H1 (cell line): ENCODE measurements around the gene GBE1. TPM values are rescaled to one million over a fixed set of nuclear protein-coding genes. Genes with fewer than 3 reads are reported as not detected.

Experiments used
- CTCF ChIA-PET: fragments of 300-600 bp; sonication (Branson Sonifier 250); formaldehyde crosslinking; loops from one replicate; lab custom pipeline; 2021; ENCODE audit not compliant: partially characterized antibody; lab: Charles Lee
- POLR2A ChIA-PET: fragments of 300-600 bp; sonication (Branson Sonifier 250); formaldehyde crosslinking; loops from one replicate; lab custom pipeline; 2021; ENCODE audit warnings: inconsistent platforms; ENCODE audit not compliant: partially characterized antibody; lab: Charles Lee
- DNase-seq, 2 experiments: peaks; one replicate each; pipeline versions ENCODE4 v3.0.0 to v3.0.0-alpha.2; 2010 to 2022; ENCODE audit warnings: low spot score in 2 of 2, low read depth in 1 of 2, mixed read lengths in 1 of 2
- FAIRE-seq: peaks from 2 replicates; lab custom pipeline; 2011; peaks lifted over from hg19 to GRCh38; lab: Jason Lieb, UNC
- H2AFZ ChIP-seq: 2 replicates; pipeline ENCODE4 v1.8.1; 2012; ENCODE audit warnings: low read length, inconsistent platforms
- H2AK5ac ChIP-seq: 2 replicates; pipeline ENCODE4 v1.6.1; 2013; ENCODE audit warnings: low read depth, low read length
- H2BK120ac ChIP-seq: replicated peaks from 2 replicates; pipeline ENCODE3; 2013; ENCODE audit warnings: low read depth, low read length, inconsistent platforms
- H2BK12ac ChIP-seq: 2 replicates; pipeline ENCODE4 v1.6.1; 2013; ENCODE audit warnings: low read depth, low read length
- H2BK15ac ChIP-seq: 2 replicates; pipeline ENCODE4 v1.6.1; 2013; ENCODE audit warnings: low read length
- H2BK20ac ChIP-seq: 2 replicates; pipeline ENCODE4 v1.6.1; 2013; ENCODE audit warnings: low read length
- H2BK5ac ChIP-seq: 2 replicates; pipeline ENCODE4 v1.6.1; 2013; ENCODE audit warnings: low read depth, low read length
- H3K14ac ChIP-seq: 2 replicates; pipeline ENCODE4 v1.6.1; 2013; ENCODE audit warnings: inconsistent platforms; ENCODE audit not compliant: insufficient read length
- H3K18ac ChIP-seq: 2 replicates; pipeline ENCODE4 v1.6.1; 2013; ENCODE audit warnings: low read length; ENCODE audit errors: extremely low read depth
- H3K23ac ChIP-seq: 2 replicates; pipeline ENCODE4 v1.6.1; 2013; ENCODE audit warnings: inconsistent platforms; ENCODE audit not compliant: insufficient read length
- H3K23me2 ChIP-seq: 2 replicates; pipeline ENCODE4 v1.6.1; 2013; ENCODE audit warnings: low read depth, low read length
- H3K27ac ChIP-seq: 2 replicates; pipeline ENCODE4 v1.6.1; 2011; ENCODE audit warnings: low read depth, low read length, inconsistent platforms
- H3K27me3 ChIP-seq, 4 experiments: replicated peaks in 1 of 4; 1 replicate in 1 of 4; 2 replicates in 3 of 4; pipeline versions ENCODE4 v1.6.1 to v1.8.1; 2011 to 2013; ENCODE audit warnings: low read length in 3 of 4, mild to moderate bottlenecking in 3 of 4, inconsistent platforms in 2 of 4, mixed read lengths in 2 of 4, moderate library complexity in 1 of 4; ENCODE audit not compliant: control insufficient read depth in 3 of 4, insufficient read depth in 3 of 4; ENCODE audit errors: extremely low read depth in 1 of 4
- H3K36me3 ChIP-seq, 4 experiments: 2 replicates each; pipeline versions ENCODE4 v1.6.1 to v1.8.1; 2011 to 2013; ENCODE audit warnings: mild to moderate bottlenecking in 4 of 4, low read length in 3 of 4, moderate library complexity in 2 of 4, control low read depth in 1 of 4, inconsistent platforms in 1 of 4; ENCODE audit not compliant: insufficient read depth in 4 of 4, control insufficient read depth in 2 of 4
- H3K4ac ChIP-seq: replicated peaks from 2 replicates; pipeline ENCODE3; 2013; ENCODE audit warnings: low read length, low read depth, mixed read lengths, inconsistent platforms; ENCODE audit not compliant: insufficient read length
- H3K4me1 ChIP-seq, 4 experiments: replicated peaks in 1 of 4; 1 replicate in 1 of 4; 2 replicates in 3 of 4; pipeline versions ENCODE4 v1.6.1 to v1.8.1; 2011 to 2013; ENCODE audit warnings: low read length in 3 of 4, inconsistent platforms in 2 of 4, mixed read lengths in 1 of 4; ENCODE audit not compliant: insufficient read depth in 4 of 4, control insufficient read depth in 3 of 4
- H3K4me2 ChIP-seq, 2 experiments: 2 replicates each; pipeline versions ENCODE4 v1.6.1 to v1.8.1; 2011 to 2013; ENCODE audit warnings: low read depth in 2 of 2, low read length in 2 of 2, control low read depth in 1 of 2, inconsistent platforms in 1 of 2, mild to moderate bottlenecking in 1 of 2; ENCODE audit not compliant: insufficient read depth in 1 of 2
- H3K4me3 ChIP-seq, 4 experiments: fragments of 200-600, 300-600 bp in 1 of 4; sonication (generic), shearing (Covaris generic), sonication (Bioruptor Twin) in 1 of 4; 2 replicates each; pipeline versions ENCODE4 v1.5.1 to v1.8.1; 2011 to 2016; ENCODE audit warnings: low read length in 4 of 4, low read depth in 3 of 4, control low read depth in 2 of 4, inconsistent platforms in 2 of 4, mild to moderate bottlenecking in 2 of 4, mixed read lengths in 1 of 4, moderate library complexity in 1 of 4; ENCODE audit not compliant: insufficient read depth in 2 of 4; ENCODE audit errors: extremely low read depth in 1 of 4
- H3K56ac ChIP-seq: replicated peaks from 2 replicates; pipeline ENCODE3; 2013; ENCODE audit warnings: low read depth, mild to moderate bottlenecking, mixed read lengths, low read length, inconsistent platforms; ENCODE audit not compliant: insufficient read length
- H3K79me1 ChIP-seq: 2 replicates; pipeline ENCODE4 v1.6.1; 2013; ENCODE audit warnings: low read depth, low read length, control low read depth
- H3K79me2 ChIP-seq, 2 experiments: 2 replicates each; pipeline versions ENCODE4 v1.6.1 to v1.8.1; 2012 to 2013; ENCODE audit warnings: low read length in 2 of 2, mild to moderate bottlenecking in 2 of 2, inconsistent platforms in 1 of 2; ENCODE audit not compliant: insufficient read depth in 2 of 2, control insufficient read depth in 1 of 2
- H3K9ac ChIP-seq, 4 experiments: replicated peaks in 1 of 4; 1 replicate in 1 of 4; 2 replicates in 3 of 4; pipeline versions ENCODE4 v1.6.1 to v1.8.1; 2011 to 2013; ENCODE audit warnings: low read depth in 3 of 4, low read length in 3 of 4, control low read depth in 2 of 4, mild to moderate bottlenecking in 2 of 4, moderate library complexity in 2 of 4, inconsistent platforms in 1 of 4; ENCODE audit errors: extremely low read depth in 1 of 4
- H3K9me3 ChIP-seq, 2 experiments: 2 replicates each; pipeline versions ENCODE4 v1.6.1 to v1.8.1; 2012 to 2013; ENCODE audit warnings: mild to moderate bottlenecking in 2 of 2, moderate library complexity in 2 of 2, control low read depth in 1 of 2, inconsistent platforms in 1 of 2, low read depth in 1 of 2, low read length in 1 of 2, mixed read lengths in 1 of 2; ENCODE audit not compliant: insufficient read depth in 2 of 2
- H4K20me1 ChIP-seq, 2 experiments: replicated peaks in 1 of 2; 2 replicates each; pipeline versions ENCODE3 to v1.8.1; 2011 to 2013; ENCODE audit warnings: inconsistent platforms in 2 of 2, low read length in 2 of 2, mild to moderate bottlenecking in 1 of 2; ENCODE audit not compliant: insufficient read depth in 2 of 2, control insufficient read depth in 1 of 2
- H4K5ac ChIP-seq: 2 replicates; pipeline ENCODE4 v1.6.1; 2013; ENCODE audit warnings: low read length, low read depth, mixed read lengths, inconsistent platforms; ENCODE audit not compliant: insufficient read length
- H4K8ac ChIP-seq: 2 replicates; pipeline ENCODE4 v1.8.0; 2013; ENCODE audit warnings: mild to moderate bottlenecking, moderate library complexity, low read length, inconsistent platforms; ENCODE audit not compliant: insufficient read depth; ENCODE audit errors: extremely low read depth
- H4K91ac ChIP-seq: replicated peaks from 2 replicates; pipeline ENCODE3; 2013; ENCODE audit warnings: low read length, mixed read lengths, inconsistent platforms; ENCODE audit not compliant: insufficient read length
- BCL11A ChIP-seq, 2 experiments: IDR thresholded peaks; one replicate each; pipeline ENCODE4 v1.6.1; 2011; ENCODE audit warnings: low read depth in 2 of 2, low read length in 2 of 2, mild to moderate bottlenecking in 2 of 2
- CTCF ChIP-seq, 3 experiments: IDR thresholded peaks; 1 replicate in 2 of 3; 2 replicates in 1 of 3; pipeline versions ENCODE4 v1.5.1 to v1.6.1; 2011; ENCODE audit warnings: low read length in 3 of 3, mild to moderate bottlenecking in 3 of 3, inconsistent platforms in 2 of 3, low read depth in 1 of 3, moderate library complexity in 1 of 3; ENCODE audit not compliant: insufficient read depth in 1 of 3; ENCODE audit errors: control extremely low read depth in 1 of 3
- RAD21 ChIP-seq, 2 experiments: IDR thresholded peaks in 1 of 2; conservative IDR thresholded peaks in 1 of 2; 2 replicates each; pipeline ENCODE4 v1.6.1; 2011; ENCODE audit warnings: low read depth in 2 of 2, low read length in 2 of 2, improper control_type of control experiment in 1 of 2, inconsistent platforms in 1 of 2, mild to moderate bottlenecking in 1 of 2, moderate library complexity in 1 of 2
- RXRA ChIP-seq: IDR thresholded peaks from 2 replicates; pipeline ENCODE4 v1.6.1; 2011; ENCODE audit warnings: low read depth, mild to moderate bottlenecking, low read length, moderate library complexity; ENCODE audit not compliant: insufficient read depth
- SP1 ChIP-seq: IDR thresholded peaks from 2 replicates; pipeline ENCODE4 v1.6.1; 2011; ENCODE audit warnings: low read depth, low read length
- SP4 ChIP-seq: IDR thresholded peaks from 2 replicates; pipeline ENCODE4 v1.6.1; 2012; ENCODE audit warnings: low read length, inconsistent platforms
- SRF ChIP-seq: IDR thresholded peaks from 2 replicates; pipeline ENCODE4 v1.6.1; 2011; ENCODE audit warnings: mild to moderate bottlenecking, low read depth, low read length, moderate library complexity
- TBP ChIP-seq: IDR thresholded peaks from 2 replicates; pipeline ENCODE4 v1.6.1; 2011; ENCODE audit warnings: low read depth, low read length, improper control_type of control experiment
- TCF12 ChIP-seq: IDR thresholded peaks from 2 replicates; pipeline ENCODE4 v1.6.1; 2011; ENCODE audit warnings: low read depth, mild to moderate bottlenecking, low read length
- YY1 ChIP-seq: IDR thresholded peaks from 2 replicates; pipeline ENCODE4 v1.6.1; 2011; ENCODE audit warnings: low read depth, mild to moderate bottlenecking, low read length
- WGBS, 2 experiments: shearing (Covaris generic) in 1 of 2; methylation state at CpG; one replicate each; pipeline versions ENCODE4 v1.1.6 to v1.1.7; 2013 to 2015; ENCODE audit warnings: low lambda C conversion rate in 2 of 2, mixed read lengths in 2 of 2, inconsistent platforms in 1 of 2, low coverage in 1 of 2, missing lambda C conversion rate in 1 of 2; ENCODE audit not compliant: insufficient replicate concordance in 2 of 2, insufficient coverage in 1 of 2, insufficient read length in 1 of 2; ENCODE audit errors: extremely low coverage in 1 of 2, missing lambda C conversion rate in 1 of 2; 5-methylcytosine and 5-hydroxymethylcytosine counted together
- polyA plus RNA-seq, 7 experiments: library from polyadenylated mRNA; depleted of rRNA in 3 of 7; stranded (reverse) in 5 of 7; unstranded in 2 of 7; fragments of >200 nt in 5 of 7; fragments of 200-250 nt in 2 of 7; gene quantifications; 1 replicate in 5 of 7; 2 replicates in 1 of 7; 4 replicates in 1 of 7; pipeline versions ENCODE4 v1.2.1 to v1.2.3, GENCODE V29; 2011 to 2013; ENCODE audit warnings: missing spikeins in 2 of 7, mixed read lengths in 2 of 7
- total RNA-seq: library from RNA; stranded (reverse); fragmentation: NEBNext Ultra II Directional; extraction: Animal tissue kit (Norgen Biotek cat#: 25700); gene quantifications from 2 replicates; pipeline ENCODE4 v1.2.1, GENCODE V29; 2021
- TF ChIP-seq, protein P1 (sequence below): IDR thresholded peaks from 2 replicates; pipeline ENCODE4 v1.6.1; 2012; ENCODE audit warnings: inconsistent platforms

Gene GBE1
- total and polyA plus RNA-seq, 2 of the 8 experiments (the other 6 are each of a cell fraction or from before 2014, with no cell fraction given), result 3.3 to 7.3 TPM

DNA sequence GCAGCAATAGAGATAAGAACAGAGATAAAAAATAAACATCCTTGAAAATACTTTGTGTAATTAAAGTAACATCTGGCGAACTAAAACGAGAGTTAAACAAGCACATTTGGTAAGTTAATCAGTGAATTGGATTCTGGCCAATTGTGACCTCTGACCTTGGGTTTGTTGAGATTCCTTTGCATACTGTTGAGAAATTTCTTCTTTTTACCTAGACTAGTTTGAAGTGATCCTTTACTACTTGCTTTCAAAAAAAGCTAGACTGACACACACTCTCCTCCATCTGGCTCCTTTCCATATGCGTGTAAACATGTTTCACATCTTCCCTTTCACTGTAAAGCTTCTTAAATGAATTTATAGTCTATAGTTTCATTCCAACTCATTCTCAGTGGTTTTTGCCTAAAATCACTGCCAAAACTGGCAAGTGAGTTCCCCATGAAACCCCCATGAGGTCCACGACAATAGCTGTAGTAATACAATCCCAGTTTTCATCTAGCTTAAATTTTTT, 17.3 kb upstream of the GBE1 start:
- no peak overlapping the region for H3K27ac ChIP-seq
- H3K4me3 ChIP-seq, result no peak overlapping the region
- no peak overlapping the region for H3K18ac ChIP-seq
- no peak overlapping the region for H2BK15ac ChIP-seq
- H3K9me3 ChIP-seq, result peaks cover 0 to 5% of the 10 kb centered on the region in 2 experiments; a peak in 1 of 4 replicates
- no peak overlapping the region for H2BK5ac ChIP-seq
- DNase-seq, result no peak
- H2BK12ac ChIP-seq, result no peak overlapping the region
- H3K36me3 ChIP-seq, result no peaks in the 10 kb centered on the region
- ChIA-PET CTCF (no interaction called here), POLR2A (no interaction called here)
- H3K4me2 ChIP-seq, result no peak overlapping the region
- no peak overlapping the region for H2AK5ac ChIP-seq
- no peaks in the 10 kb centered on the region for H4K20me1 ChIP-seq
- H3K56ac ChIP-seq, result no peak overlapping the region
- no peak overlapping the region for H4K8ac ChIP-seq
- H3K27me3 ChIP-seq, result no peaks in the 10 kb centered on the region
- H3K23me2 ChIP-seq, result no peaks in the 10 kb centered on the region
- no peak overlapping the region for H2BK120ac ChIP-seq
- WGBS, 2 experiments, result 93% methylated on average over 4 of the region's 4 CpGs; no CpG with 5 or more reads in 1 of the 2 experiments
- no peak overlapping the region for H4K5ac ChIP-seq
- H2BK20ac ChIP-seq, result no peak overlapping the region
- no peak overlapping the region for H4K91ac ChIP-seq
- no peak overlapping the region for H3K14ac ChIP-seq
- H3K79me1 ChIP-seq, result no peaks in the 10 kb centered on the region
- no peak overlapping the region for H2AFZ ChIP-seq
- no peaks in the 10 kb centered on the region for H3K79me2 ChIP-seq
- FAIRE-seq, result no peak
- H3K9ac ChIP-seq, result no peak overlapping the region
- H3K23ac ChIP-seq, result no peak overlapping the region
- H3K4ac ChIP-seq, result no peak overlapping the region
- no peaks in the 10 kb centered on the region for H3K4me1 ChIP-seq
- TF ChIP-seq, protein P1, sequence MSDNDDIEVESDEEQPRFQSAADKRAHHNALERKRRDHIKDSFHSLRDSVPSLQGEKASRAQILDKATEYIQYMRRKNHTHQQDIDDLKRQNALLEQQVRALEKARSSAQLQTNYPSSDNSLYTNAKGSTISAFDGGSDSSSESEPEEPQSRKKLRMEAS, result no peak
- no peak for TF ChIP-seq SRF
- no peak for TF ChIP-seq BCL11A (IDR thresholded peaks at IDR 0.05; ENCODE audit: low read depth in 2 of 2, low read length in 2 of 2)
- TF ChIP-seq TCF12, result no peak
- TF ChIP-seq TBP, result no peak
- no peak for TF ChIP-seq SP4
- TF ChIP-seq YY1, result no peak
- TF ChIP-seq CTCF (IDR thresholded peaks at IDR 0.05; ENCODE audit: control extremely low read depth in 1 of 3, insufficient read depth in 1 of 3, low read depth in 1 of 3, low read length in 3 of 3), result no peak
- TF ChIP-seq SP1, result no peak
- TF ChIP-seq RAD21 (IDR thresholded peaks at IDR 0.05 in 1 of 2, conservative IDR thresholded peaks at IDR 0.05 in 1 of 2; ENCODE audit: low read depth in 2 of 2, low read length in 2 of 2), result no peak
- no peak for TF ChIP-seq RXRA
